HG02610 (cell line): ENCODE results near the gene ARFGEF2.
"Not testable (repeated sequence)": the region's sequence is repeated elsewhere in the genome, so short reads cannot be mapped to it uniquely, and the experiment has no call there.

ENCODE experiments used
- ATAC-seq: cut with Tn5 transposase; IDR thresholded peaks from one replicate; pipeline ENCODE4 v1.9.1; 2021; ENCODE audit warnings: mild to moderate bottlenecking, moderate library complexity; ENCODE audit not compliant: unreplicated experiment

ARFGEF2 gene

GRCh38 chr20:48926821-48927220, 5.3 kb downstream of the ARFGEF2 start:
- no peak for ATAC-seq

GRCh38 chr20:48928832-48929725, 7.6 kb downstream of the ARFGEF2 start:
- ATAC-seq: no peak

GRCh38 chr20:48930035-48930434, 8.5 kb downstream of the ARFGEF2 start:
- no peak for ATAC-seq

- ATAC-seq: no peak
Observed at GRCh38 chr20:48930878-48931277, 9.4 kb downstream of the ARFGEF2 start.

GRCh38 chr20:48931527-48932374, 10.2 kb downstream of the ARFGEF2 start:
- ATAC-seq: no peak

- no peak for ATAC-seq
Observed at GRCh38 chr20:48932375-48932941, 10.9 kb downstream of the ARFGEF2 start.

- no peak for ATAC-seq
Observed at GRCh38 chr20:48933017-48933766, 11.7 kb downstream of the ARFGEF2 start.

- ATAC-seq: not testable (repeated sequence)
Observed at GRCh38 chr20:48934273-48934877, 12.9 kb downstream of the ARFGEF2 start.

GRCh38 chr20:48934966-48935365, 13.5 kb downstream of the ARFGEF2 start:
- ATAC-seq: not testable (repeated sequence)

GRCh38 chr20:48936178-48936577, 14.7 kb downstream of the ARFGEF2 start:
- ATAC-seq: not testable (repeated sequence)

- no peak for ATAC-seq
Observed at GRCh38 chr20:48937674-48938073, 16.2 kb downstream of the ARFGEF2 start.

GRCh38 chr20:48938670-48939069, 17.2 kb downstream of the ARFGEF2 start:
- ATAC-seq: no peak

- ATAC-seq: no peak
Observed at GRCh38 chr20:48940170-48940569, 18.7 kb downstream of the ARFGEF2 start.

- ATAC-seq: no peak
Observed at GRCh38 chr20:48941467-48941866, 20.0 kb downstream of the ARFGEF2 start.

GRCh38 chr20:48942730-48943129, 21.2 kb downstream of the ARFGEF2 start:
- no peak for ATAC-seq

- ATAC-seq: no peak
Observed at GRCh38 chr20:48944663-48945297, 23.3 kb downstream of the ARFGEF2 start.

- no peak for ATAC-seq
Observed at GRCh38 chr20:48945840-48946514, 24.5 kb downstream of the ARFGEF2 start.

GRCh38 chr20:48948612-48949011, 27.1 kb downstream of the ARFGEF2 start:
- ATAC-seq: no peak
